Neural progenitor cell (in vitro differentiated cells): ENCODE results near the gene DCST1.

Experiments used
- CTCF ChIP-seq: fragments of 200-600 bp; sonication (generic); IDR thresholded peaks from 2 replicates; pipeline ENCODE4 v1.5.1; 2017; ENCODE audit warnings: antibody characterized with exemption, mild to moderate bottlenecking
- EZH2 ChIP-seq: fragments of 200-600 bp; sonication (generic); IDR thresholded peaks from 2 replicates; pipeline ENCODE4 v1.6.1; 2017; ENCODE audit warnings: antibody characterized with exemption, mild to moderate bottlenecking, moderate library complexity
- EZH2phosphoT487 ChIP-seq: fragments of 200-600 bp; sonication (generic); IDR thresholded peaks from 2 replicates; pipeline ENCODE4 v1.6.1; 2017; ENCODE audit warnings: antibody characterized with exemption

- TF ChIP-seq EZH2 (no peak), CTCF (no peak), EZH2phosphoT487 (no peak)
Measured at GRCh38 chr1:155083052-155083541, 49.5 kb downstream of the DCST1 start.
